Measurements from ENCODE around the gene CASZ1.

Gene CASZ1

GRCh38 chr1:10701145-10701544 lies 95.3 kb downstream of the CASZ1 start:
- Histone ChIP-seq H3K4me1 (ENCODE audit: insufficient read depth, poor library complexity, severe bottlenecking) (no peaks in the 10 kb centered on the region), H3K27me3 (ENCODE audit: insufficient read depth, poor library complexity, severe bottlenecking) (no peaks in the 10 kb centered on the region), H3K36me3 (ENCODE audit: low read depth) (no peaks in the 10 kb centered on the region), H3K4me3 (ENCODE audit: severe bottlenecking) (no peak overlapping the region), H3K9me3 (ENCODE audit: severe bottlenecking) (no peaks in the 10 kb centered on the region), H3K27ac (ENCODE audit: poor library complexity, severe bottlenecking) (no peak overlapping the region)
- TF ChIP-seq CTCF (IDR thresholded peaks at IDR 0.05; ENCODE audit: poor library complexity, severe bottlenecking): no peak
- ATAC-seq (ENCODE audit: low read depth): no peak
- DNase-seq (ENCODE audit: low spot score): no peak

- Histone ChIP-seq H3K4me3 (ENCODE audit: severe bottlenecking) (no peak overlapping the region), H3K27me3 (ENCODE audit: insufficient read depth, poor library complexity, severe bottlenecking) (no peaks in the 10 kb centered on the region), H3K27ac (ENCODE audit: poor library complexity, severe bottlenecking) (no peak overlapping the region), H3K4me1 (ENCODE audit: insufficient read depth, poor library complexity, severe bottlenecking) (no peaks in the 10 kb centered on the region), H3K9me3 (ENCODE audit: severe bottlenecking) (no peaks in the 10 kb centered on the region), H3K36me3 (ENCODE audit: low read depth) (no peaks in the 10 kb centered on the region)
- TF ChIP-seq CTCF (IDR thresholded peaks at IDR 0.05; ENCODE audit: poor library complexity, severe bottlenecking): no peak
- DNase-seq (ENCODE audit: low spot score): no peak
- ATAC-seq (ENCODE audit: low read depth): no peak
Measured at GRCh38 chr1:10699470-10699835, 97.0 kb downstream of the CASZ1 start.

- H3K27ac ChIP-seq (ENCODE audit: poor library complexity, severe bottlenecking): no peak overlapping the region
- H3K27me3 ChIP-seq (ENCODE audit: insufficient read depth, poor library complexity, severe bottlenecking): no peaks in the 10 kb centered on the region
- ATAC-seq (ENCODE audit: low read depth) (no peak), DNase-seq (ENCODE audit: low spot score) (no peak)
- H3K9me3 ChIP-seq (ENCODE audit: severe bottlenecking): no peaks in the 10 kb centered on the region
- H3K36me3 ChIP-seq (ENCODE audit: low read depth): no peaks in the 10 kb centered on the region
- H3K4me1 ChIP-seq (ENCODE audit: insufficient read depth, poor library complexity, severe bottlenecking): no peaks in the 10 kb centered on the region
- TF ChIP-seq CTCF (IDR thresholded peaks at IDR 0.05; ENCODE audit: poor library complexity, severe bottlenecking): no peak
- no peak overlapping the region for H3K4me3 ChIP-seq (ENCODE audit: severe bottlenecking)
Measured at GRCh38 chr1:10698726-10699469, 97.5 kb downstream of the CASZ1 start.

- ATAC-seq (ENCODE audit: low read depth) (no peak), DNase-seq (ENCODE audit: low spot score) (no peak)
- Histone ChIP-seq H3K27me3 (ENCODE audit: insufficient read depth, poor library complexity, severe bottlenecking) (no peaks in the 10 kb centered on the region), H3K4me3 (ENCODE audit: severe bottlenecking) (no peak overlapping the region), H3K36me3 (ENCODE audit: low read depth) (no peaks in the 10 kb centered on the region), H3K4me1 (ENCODE audit: insufficient read depth, poor library complexity, severe bottlenecking) (no peaks in the 10 kb centered on the region), H3K9me3 (ENCODE audit: severe bottlenecking) (no peaks in the 10 kb centered on the region), H3K27ac (ENCODE audit: poor library complexity, severe bottlenecking) (no peak overlapping the region)
- no peak for TF ChIP-seq CTCF (IDR thresholded peaks at IDR 0.05; ENCODE audit: poor library complexity, severe bottlenecking)
Measured at GRCh38 chr1:10697621-10698160, 98.8 kb downstream of the CASZ1 start.

GRCh38 chr1:10696977-10697376 lies 99.5 kb downstream of the CASZ1 start:
- no peaks in the 10 kb centered on the region for H3K27me3 ChIP-seq (ENCODE audit: insufficient read depth, poor library complexity, severe bottlenecking)
- H3K36me3 ChIP-seq (ENCODE audit: low read depth): no peaks in the 10 kb centered on the region
- no peaks in the 10 kb centered on the region for H3K9me3 ChIP-seq (ENCODE audit: severe bottlenecking)
- ATAC-seq (ENCODE audit: low read depth) (no peak), DNase-seq (ENCODE audit: low spot score) (no peak)
- no peak overlapping the region for H3K27ac ChIP-seq (ENCODE audit: poor library complexity, severe bottlenecking)
- TF ChIP-seq CTCF (IDR thresholded peaks at IDR 0.05; ENCODE audit: poor library complexity, severe bottlenecking): no peak
- H3K4me3 ChIP-seq (ENCODE audit: severe bottlenecking): no peak overlapping the region
- H3K4me1 ChIP-seq (ENCODE audit: insufficient read depth, poor library complexity, severe bottlenecking): no peaks in the 10 kb centered on the region
